MCF 10A (cell line): ENCODE data around the gene DPP6. TPM values are rescaled to one million over a fixed set of nuclear protein-coding genes. Genes with fewer than 3 reads are reported as not detected.

Source experiments
- BruUV-seq: library from RNA; stranded (reverse); fragments of 400-500 nt; replicated peaks from 2 replicates; lab custom pipeline; 2021; lab: Mats Ljungman, UMichigan
- CTCF ChIA-PET: fragments of 300-600 bp; sonication (Branson Sonifier 250); formaldehyde crosslinking; extraction: SDS; loops from one replicate; lab custom pipeline; 2021; ENCODE audit warnings: antibody characterized with exemption, inconsistent platforms; lab: Yijun Ruan, JAX
- POLR2A ChIA-PET: fragments of 300-600, 350-650 bp; sonication (Branson Sonifier 250); formaldehyde crosslinking; extraction: SDS; loops from one replicate; lab custom pipeline; 2020; ENCODE audit warnings: antibody characterized with exemption, inconsistent platforms; lab: Yijun Ruan, JAX
- DNase-seq: peaks from one replicate; pipeline ENCODE4 v3.0.0-alpha.2; 2018; ENCODE audit not compliant: unreplicated experiment
- H3K27ac Mint-ChIP-seq: one replicate; pipeline ENCODE4 v1.8.0; 2022; ENCODE audit warnings: mild to moderate bottlenecking, low read depth, mixed read lengths; ENCODE audit not compliant: unreplicated experiment
- H3K27me3 Mint-ChIP-seq: one replicate; pipeline ENCODE4 v1.8.0; 2022; ENCODE audit warnings: mixed read lengths; ENCODE audit not compliant: insufficient read depth, unreplicated experiment
- H3K36me3 Mint-ChIP-seq: one replicate; pipeline ENCODE4 v1.8.0; 2022; ENCODE audit warnings: mild to moderate bottlenecking, moderate library complexity, mixed read lengths; ENCODE audit not compliant: insufficient read depth, unreplicated experiment
- H3K4me1 Mint-ChIP-seq: one replicate; pipeline ENCODE4 v1.8.0; 2022; ENCODE audit warnings: mixed read lengths; ENCODE audit not compliant: insufficient read depth, unreplicated experiment
- H3K4me3 Mint-ChIP-seq: one replicate; pipeline ENCODE4 v1.8.0; 2022; ENCODE audit warnings: mild to moderate bottlenecking, moderate library complexity, mixed read lengths; ENCODE audit not compliant: unreplicated experiment
- H3K9me3 Mint-ChIP-seq: one replicate; pipeline ENCODE4 v1.8.0; 2022; ENCODE audit warnings: mixed read lengths; ENCODE audit not compliant: unreplicated experiment
- CTCF ChIP-seq: fragments of 200-600 bp; IDR thresholded peaks from one replicate; pipeline ENCODE4 v1.8.0; 2022; ENCODE audit warnings: antibody characterized with exemption, mild to moderate bottlenecking; ENCODE audit not compliant: unreplicated experiment
- intact Hi-C: fragments of 100-400 bp; cut with micrococcal nuclease; formaldehyde crosslinking; loops from 2 replicates; pipeline ENCODE4 v1.14.1; 2022
- total RNA-seq: library from RNA; stranded (reverse); gene quantifications from 2 replicates; pipeline ENCODE4 v1.2.3, GENCODE V29; 2022

DPP6 gene
- total RNA-seq, 1 experiment from 2014 or later, result not detected

GRCh38 chr7:154836021-154836448 is 783.8 kb downstream of the DPP6 start:
- no peak for TF ChIP-seq CTCF
- Mint-ChIP-seq H3K27me3 (peaks cover 28% of the 10 kb centered on the region), H3K4me3 (no peak overlapping the region), H3K27ac (no peak overlapping the region), H3K9me3 (no peaks in the 10 kb centered on the region), H3K4me1 (no peaks in the 10 kb centered on the region), H3K36me3 (no peaks in the 10 kb centered on the region)
- POLR2A ChIA-PET, result no interaction called here
- CTCF ChIA-PET, result interaction anchor here (1.4 kb wide), 1 partner anchor 10 kb away, joined by 8 read pairs; no protein-coding TSS in a partner anchor
- intact Hi-C loops, result no loop called here
- DNase-seq, result no peak
- no TSS peak for BruUV-seq

DNA sequence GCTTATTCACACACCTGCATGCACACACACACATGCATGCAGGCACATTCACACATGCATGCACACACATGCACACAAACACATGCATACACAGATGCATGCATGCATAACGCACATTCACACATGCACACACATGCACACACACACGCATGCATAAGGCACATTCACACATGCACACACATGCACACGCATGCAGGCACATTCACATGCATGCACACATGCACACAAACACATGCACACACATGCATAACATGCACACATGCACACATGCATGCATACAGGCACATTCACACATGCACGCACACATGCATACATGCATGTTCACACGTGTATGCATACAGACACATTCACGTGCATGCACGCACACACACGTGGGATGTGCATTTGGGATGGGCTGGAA is 784.9 kb downstream of the DPP6 start:
- no TSS peak for BruUV-seq
- intact Hi-C loops, result no loop called here
- no peaks in the 10 kb centered on the region for H3K36me3 Mint-ChIP-seq
- CTCF ChIA-PET, result no interaction called here
- TF ChIP-seq CTCF, result no peak
- peaks cover 27% of the 10 kb centered on the region for H3K27me3 Mint-ChIP-seq
- H3K4me1 Mint-ChIP-seq, result no peaks in the 10 kb centered on the region
- POLR2A ChIA-PET, result no interaction called here
- no peaks in the 10 kb centered on the region for H3K9me3 Mint-ChIP-seq
- H3K4me3 Mint-ChIP-seq, result no peak overlapping the region
- no peak for DNase-seq
- no peak overlapping the region for H3K27ac Mint-ChIP-seq

GRCh38 chr7:154837622-154838021 is 785.4 kb downstream of the DPP6 start:
- Mint-ChIP-seq H3K9me3 (no peaks in the 10 kb centered on the region), H3K27ac (no peak overlapping the region), H3K36me3 (no peaks in the 10 kb centered on the region), H3K4me1 (no peaks in the 10 kb centered on the region), H3K4me3 (no peak overlapping the region), H3K27me3 (peaks cover 27% of the 10 kb centered on the region)
- no peak for DNase-seq
- ChIA-PET POLR2A (no interaction called here), CTCF (no interaction called here)
- TF ChIP-seq CTCF, result no peak
- intact Hi-C loops, result no loop called here
- no TSS peak for BruUV-seq

GRCh38 chr7:154840086-154840485 is 787.9 kb downstream of the DPP6 start:
- Mint-ChIP-seq H3K27ac (no peak overlapping the region), H3K36me3 (no peaks in the 10 kb centered on the region), H3K4me3 (no peak overlapping the region), H3K4me1 (no peaks in the 10 kb centered on the region), H3K9me3 (no peaks in the 10 kb centered on the region), H3K27me3 (peaks cover 42% of the 10 kb centered on the region)
- DNase-seq, result no peak
- no TSS peak for BruUV-seq
- POLR2A ChIA-PET, result no interaction called here
- intact Hi-C loops, result no loop called here
- CTCF ChIA-PET, result no interaction called here
- no peak for TF ChIP-seq CTCF
